Stimulated activated CD8-positive, alpha-beta memory T cell treated with anti-CD3 and anti-CD28 coated beads, Interleukin-12 subunit alpha, Interleukin-12 subunit beta, amount 100 ng/mL, for 24 hours (primary cell): ENCODE results near the gene NUMA1.

Source experiments
- DNase-seq: peaks from one replicate; pipeline ENCODE4 v3.0.0-alpha.2; 2020; ENCODE audit errors: extremely low read depth

NUMA1 gene

GRCh38 chr11:71999798-72000197, 80.5 kb downstream of the NUMA1 start:
- DNase-seq, result no peak

DNA sequence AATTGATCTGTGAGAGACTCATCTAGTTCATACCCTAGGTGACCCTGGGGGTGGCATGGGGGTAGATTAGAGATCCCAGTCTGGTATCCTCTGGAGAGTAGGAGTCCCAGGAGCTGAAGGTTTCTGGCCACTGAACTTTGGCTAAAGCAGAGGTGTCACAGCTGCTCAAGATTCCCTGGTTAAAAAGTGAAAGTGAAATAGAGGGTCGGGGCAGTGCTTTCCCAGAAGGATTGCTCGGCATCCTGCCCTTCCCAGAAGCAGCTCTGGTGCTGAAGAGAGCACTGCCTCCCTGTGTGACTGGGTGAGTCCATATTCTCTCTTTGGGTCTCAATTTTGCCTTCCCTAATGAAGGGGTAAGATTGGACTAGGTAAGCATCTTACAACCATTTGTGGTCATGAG, 81.0 kb downstream of the NUMA1 start:
- no peak for DNase-seq

DNA sequence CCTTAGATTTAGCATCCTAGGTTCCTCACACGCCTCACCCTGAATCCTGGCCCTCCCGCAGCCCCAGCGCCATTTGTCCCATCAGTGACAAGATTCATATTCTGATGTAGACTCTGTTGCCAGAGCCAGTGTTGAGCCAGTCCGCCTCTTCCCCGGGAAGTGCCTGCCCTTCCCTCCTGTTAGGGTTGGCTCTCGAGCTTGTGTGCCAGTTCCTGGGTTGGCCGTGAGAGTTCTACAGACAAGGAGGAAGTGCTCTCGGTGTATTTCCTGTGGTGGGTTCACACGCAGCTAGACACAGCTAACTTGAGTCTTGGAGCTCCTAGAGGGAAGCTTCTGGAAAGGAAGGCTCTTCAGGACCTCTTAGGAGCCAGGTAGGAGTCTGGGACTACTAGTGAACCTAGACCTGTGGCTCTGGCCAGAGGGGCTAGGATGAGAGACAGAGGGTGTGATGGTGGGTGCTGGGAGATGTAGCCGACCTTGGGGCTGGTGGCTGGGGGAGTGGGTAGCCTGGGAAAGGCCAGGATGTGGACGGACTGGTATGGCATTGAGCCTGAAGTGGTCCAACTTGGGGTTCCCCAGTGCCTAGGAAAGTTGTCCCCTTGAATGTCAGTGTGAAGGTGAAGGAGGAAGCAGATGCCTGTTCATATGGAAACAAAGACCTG, 81.6 kb downstream of the NUMA1 start, which contains the start of gene IL18BP:
TSS of gene IL18BP (plus strand) at position 261 of the 662 bp plus-strand sequence. CDS start 1,076 bp downstream, outside the sequence.
- no peak for DNase-seq

GRCh38 chr11:71998061-71998460, 82.3 kb downstream of the NUMA1 start:
- DNase-seq, result no peak

- no peak for DNase-seq
Measured at GRCh38 chr11:71997594-71997993, 82.7 kb downstream of the NUMA1 start.

GRCh38 chr11:71996946-71997345, 83.4 kb downstream of the NUMA1 start:
- no peak for DNase-seq

- no peak for DNase-seq
Measured at GRCh38 chr11:71996517-71996916, 83.8 kb downstream of the NUMA1 start.

DNA sequence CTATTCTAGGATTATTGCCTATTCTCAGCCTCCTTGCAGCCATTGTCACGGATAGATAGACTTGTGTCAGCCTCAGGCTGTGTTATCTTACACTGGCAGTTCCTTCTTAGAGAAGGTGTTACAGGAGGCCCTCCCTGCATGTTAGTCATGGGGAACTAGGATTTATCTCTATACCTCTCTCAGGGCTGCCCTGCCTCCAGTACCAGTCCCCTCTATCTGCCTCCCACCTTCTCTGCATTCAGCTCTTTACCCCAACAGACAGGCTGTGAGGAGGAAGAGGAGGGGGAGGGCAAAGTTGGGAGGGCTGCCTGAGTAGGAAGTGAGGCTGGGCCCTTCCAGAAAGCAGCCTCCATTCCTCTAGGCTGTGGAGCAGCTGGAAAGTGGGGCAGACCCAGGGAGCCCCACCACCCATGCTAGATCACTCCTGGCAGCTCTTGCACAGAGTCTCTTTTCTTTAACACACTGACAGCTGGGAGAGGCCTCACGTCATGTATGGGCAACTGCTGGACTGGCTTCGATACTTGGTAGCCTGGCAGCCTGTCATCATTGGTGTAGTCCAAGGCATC, 84.5 kb downstream of the NUMA1 start:
- no peak for DNase-seq

DNA sequence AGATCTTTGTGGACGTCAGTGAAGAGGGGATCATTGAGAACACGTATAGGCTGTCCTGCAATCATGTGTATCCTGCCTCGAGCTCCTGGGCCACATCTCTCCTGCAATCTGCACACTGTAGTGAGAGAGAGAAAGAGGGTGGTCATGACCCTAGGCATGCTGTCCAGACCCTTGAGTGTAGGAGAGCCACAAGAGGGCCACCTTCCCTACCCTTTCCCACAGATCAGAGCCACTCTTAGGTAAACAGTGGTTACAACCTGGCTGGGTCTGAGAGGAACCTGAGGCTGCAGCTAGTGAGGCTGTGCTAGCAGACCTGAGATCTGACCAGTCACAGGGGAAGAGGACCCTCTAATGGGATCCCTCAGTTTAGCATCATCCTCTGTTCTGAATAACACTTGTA, 85.6 kb downstream of the NUMA1 start:
- DNase-seq, result no peak

DNA sequence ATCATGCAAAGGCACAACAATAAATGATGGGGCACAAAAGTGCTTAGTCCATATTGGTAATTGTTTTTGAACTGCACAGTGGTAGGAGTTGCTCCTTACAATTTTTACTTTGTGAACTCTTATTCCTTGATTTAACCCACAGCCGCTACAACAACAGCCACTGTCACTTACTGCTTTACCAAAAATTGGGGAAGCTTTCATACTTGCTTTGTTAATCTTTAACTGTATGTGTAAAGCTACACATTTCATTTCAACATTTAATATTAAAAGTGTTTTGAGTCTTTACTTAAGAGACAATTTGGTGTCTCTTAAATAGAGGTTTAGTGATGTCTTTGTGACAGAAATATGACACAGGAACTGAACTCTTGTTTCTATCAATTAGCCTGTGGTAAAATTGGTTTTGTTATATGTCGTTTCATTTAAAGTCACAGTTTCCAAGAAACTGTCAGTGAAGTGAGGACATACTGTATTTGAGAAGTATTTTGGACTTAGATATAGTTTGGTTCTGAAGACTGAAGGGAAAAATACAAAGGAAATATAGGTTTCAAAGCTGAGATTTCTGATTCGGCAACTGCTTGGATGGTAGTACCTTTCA, 88.1 kb downstream of the NUMA1 start:
- no peak for DNase-seq

DNA sequence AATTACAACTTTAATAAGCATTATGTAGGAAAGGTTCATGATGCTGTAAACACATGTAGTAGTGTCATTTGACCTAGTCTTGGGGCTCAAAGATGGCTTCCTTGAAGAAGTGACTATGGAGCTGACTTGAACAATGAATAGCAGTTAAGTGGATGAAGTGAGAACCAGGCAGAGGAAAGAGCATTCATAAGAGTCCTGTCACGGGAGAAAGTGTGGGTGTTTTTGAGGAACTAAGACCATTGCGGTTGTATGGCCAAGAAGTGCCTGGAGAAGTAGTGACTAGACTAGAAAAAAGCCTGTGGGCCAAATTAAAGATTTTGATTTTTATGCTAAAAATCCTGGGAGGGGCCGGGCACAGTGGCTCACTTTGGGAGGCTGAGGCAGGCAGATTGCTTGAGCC, 88.8 kb downstream of the NUMA1 start:
- DNase-seq, result no peak

DNA sequence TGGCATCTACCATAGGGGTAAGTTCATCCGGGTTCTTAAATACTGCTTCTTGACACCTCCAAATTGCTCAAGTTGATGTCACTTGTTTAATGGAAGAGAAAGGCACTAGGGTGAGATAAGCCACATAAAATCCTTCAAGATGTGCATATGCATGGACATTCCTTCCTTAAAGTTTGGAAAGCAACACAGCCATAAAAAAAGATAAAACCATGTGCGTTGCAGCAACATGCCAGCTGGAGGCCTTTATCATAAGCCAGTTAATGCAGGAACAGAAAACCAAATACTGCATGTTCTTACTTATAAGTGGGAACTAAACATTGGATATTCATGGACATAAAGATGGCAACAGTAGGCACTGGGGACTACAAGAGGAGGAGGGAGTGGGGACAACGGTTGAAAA, 89.6 kb downstream of the NUMA1 start:
- no peak for DNase-seq

DNA sequence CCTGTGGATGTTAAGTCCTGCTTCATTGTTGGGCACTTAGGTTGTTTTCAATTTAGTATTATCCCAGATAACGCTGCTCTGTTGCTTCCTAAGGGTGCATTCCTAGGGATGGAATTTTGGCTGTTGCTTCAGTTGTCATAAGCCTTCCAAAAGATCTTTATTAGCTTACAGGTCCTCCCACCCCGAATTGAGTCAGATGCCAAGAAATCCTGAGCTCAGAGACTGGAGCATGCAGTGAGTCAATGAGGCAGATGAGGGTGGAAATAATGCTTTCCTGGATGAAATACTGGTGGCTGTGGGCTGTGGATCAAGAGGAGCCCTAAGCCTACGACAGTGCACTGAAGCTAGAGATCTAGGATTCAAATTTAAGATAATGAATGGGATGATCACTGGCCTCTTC, 92.3 kb downstream of the NUMA1 start:
- DNase-seq, result no peak

DNA sequence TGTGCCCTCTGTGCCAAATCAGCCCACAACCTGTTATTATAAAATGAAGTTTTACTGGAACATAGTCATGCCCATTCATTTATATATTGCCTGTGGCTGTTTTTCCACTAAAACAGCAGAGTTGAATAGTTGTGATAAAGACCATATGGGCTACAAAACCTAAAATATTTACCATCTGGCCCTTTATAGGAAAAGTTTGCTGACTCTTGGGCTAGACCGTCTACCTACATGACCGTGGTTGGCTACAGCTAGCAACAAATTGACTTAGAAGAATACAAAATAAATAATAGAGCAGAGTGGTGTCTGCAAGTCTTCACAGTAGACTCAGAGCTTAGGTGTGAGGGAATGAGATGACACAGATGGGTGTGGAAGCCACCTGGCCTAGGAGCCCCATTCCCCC, 92.8 kb downstream of the NUMA1 start:
- DNase-seq, result no peak

DNA sequence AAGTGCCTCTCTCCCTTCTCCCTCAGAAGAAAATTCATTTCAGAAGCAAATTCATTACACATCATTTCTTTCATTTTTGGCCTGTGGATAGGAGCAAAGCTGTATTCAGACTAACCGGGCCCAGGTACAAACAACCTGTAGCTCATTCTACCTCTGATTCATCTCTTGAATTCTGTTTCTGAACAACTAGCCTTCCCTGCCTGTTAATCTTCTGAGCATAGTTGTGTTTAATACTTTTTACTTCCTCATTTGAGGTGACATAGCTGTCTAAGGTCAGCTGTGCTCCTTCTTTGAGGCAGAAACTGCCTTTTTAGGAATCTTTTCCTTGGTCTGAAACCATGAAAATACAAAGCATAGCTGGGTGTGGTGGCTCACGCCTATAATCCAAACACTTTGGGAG, 94.2 kb downstream of the NUMA1 start:
- DNase-seq, result no peak

- DNase-seq, result no peak
Measured at GRCh38 chr11:71979602-71980001, 100.7 kb downstream of the NUMA1 start.

DNA sequence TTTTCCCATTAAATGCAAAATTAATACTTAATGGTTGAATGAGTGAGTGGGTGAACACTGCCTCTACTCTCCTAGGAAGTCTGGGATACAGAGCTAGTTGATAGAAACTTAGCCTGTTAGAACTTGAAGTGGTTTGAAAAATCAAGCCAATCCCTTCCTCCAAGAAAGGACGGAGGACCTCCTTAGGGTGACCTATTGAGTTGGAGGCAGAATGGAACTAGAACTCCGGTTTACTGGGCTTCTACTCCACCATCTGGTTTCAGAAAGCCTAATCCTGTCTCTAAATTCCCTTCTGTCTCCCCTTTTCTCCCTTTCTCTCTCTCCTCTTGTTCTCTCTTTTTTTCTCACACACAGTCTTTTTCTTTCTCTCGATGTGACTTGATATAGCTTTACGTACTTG, 101.2 kb downstream of the NUMA1 start:
- no peak for DNase-seq

DNA sequence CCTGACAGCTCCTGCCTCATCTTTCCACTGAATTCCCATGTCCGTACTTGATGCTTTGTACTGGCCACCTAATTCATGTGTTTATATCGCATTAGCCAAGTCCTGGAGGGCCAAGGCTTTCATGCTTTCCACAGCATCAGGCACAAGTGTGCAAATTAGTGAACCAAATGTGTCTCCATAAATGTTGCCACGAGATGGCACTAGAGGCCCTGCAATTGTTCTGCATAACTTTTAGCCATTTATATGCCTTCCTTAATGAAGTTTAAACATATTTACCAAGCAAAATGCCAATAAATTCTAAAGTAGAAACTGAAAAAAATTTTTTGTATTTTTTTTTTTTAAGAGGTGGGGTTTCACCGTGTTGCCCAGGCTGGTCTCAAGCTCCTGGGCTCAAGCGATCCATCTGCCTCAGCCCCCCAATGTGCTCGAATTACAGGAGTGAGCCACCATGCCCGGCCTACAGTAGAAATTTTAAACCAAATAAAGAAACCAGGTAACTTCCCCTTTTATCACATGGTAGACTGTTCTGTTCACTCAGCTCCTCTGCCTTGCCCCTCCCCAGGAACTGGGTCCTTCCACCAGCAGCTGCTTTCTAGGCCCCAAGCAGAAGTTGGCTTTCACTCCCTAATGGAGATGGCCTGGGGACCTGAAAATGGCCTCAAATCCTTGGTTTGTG, 102.5 kb downstream of the NUMA1 start:
- no peak for DNase-seq

DNA sequence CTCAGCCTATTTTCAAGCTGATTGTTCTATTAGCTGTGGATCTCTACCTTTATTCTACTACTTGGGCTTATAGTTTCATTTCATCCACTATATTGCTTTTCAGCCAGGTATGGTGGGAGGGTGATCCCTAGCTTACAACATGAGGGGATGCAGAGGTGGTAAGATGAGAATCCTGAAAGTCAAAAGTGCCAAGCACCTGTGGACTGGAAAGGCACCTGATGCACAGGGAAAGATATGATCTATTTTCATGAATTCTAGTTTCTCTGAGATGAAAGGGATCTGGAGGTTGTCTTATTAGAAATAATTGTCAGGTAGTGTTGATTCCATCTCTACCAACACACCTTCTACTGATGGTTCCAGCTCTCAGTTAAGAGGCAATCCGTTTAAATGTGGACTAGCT, 103.3 kb downstream of the NUMA1 start:
- no peak for DNase-seq

GRCh38 chr11:71976551-71976950, 103.8 kb downstream of the NUMA1 start:
- DNase-seq, result no peak

DNA sequence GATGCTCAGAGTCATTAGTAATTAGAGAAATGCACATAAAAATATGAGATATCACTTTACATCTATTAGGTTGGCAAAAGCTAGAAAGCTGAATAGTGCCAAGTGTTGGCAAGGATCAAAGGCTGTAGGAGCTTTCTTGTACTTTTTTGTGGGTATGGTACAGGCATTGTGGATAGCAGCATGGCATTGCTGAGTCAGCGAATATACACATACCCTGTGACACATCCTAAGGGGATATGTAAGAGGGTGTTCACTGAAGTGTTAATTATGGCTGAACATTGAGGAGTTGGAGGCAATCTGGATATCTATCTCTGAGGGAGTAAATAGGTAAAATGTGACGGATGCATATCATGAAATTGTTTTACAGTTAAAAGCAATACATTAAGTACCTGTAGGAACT, 108.7 kb downstream of the NUMA1 start:
- DNase-seq, result no peak

- no peak for DNase-seq
Measured at GRCh38 chr11:71964641-71965040, 115.7 kb downstream of the NUMA1 start.

- no peak for DNase-seq
Measured at GRCh38 chr11:71963468-71963867, 116.9 kb downstream of the NUMA1 start.
